Left forelimb (tissue), 1 donor: ENCODE measurements around the gene CCDC187.

ENCODE experiments used
- DNase-seq: peaks from one replicate; pipeline ENCODE4 v3.0.0-alpha.2; 2018; ENCODE audit warnings: low spot score

Gene CCDC187

GRCh38 chr9:136297016-136297691 lies 6.7 kb downstream of the CCDC187 start:
- no peak for DNase-seq

- DNase-seq: no peak
These were observed 7.4 kb downstream of the CCDC187 start for GRCh38 chr9:136296434-136297015.

- DNase-seq: no peak
These were observed 8.1 kb downstream of the CCDC187 start for GRCh38 chr9:136295542-136296433.

- DNase-seq: no peak
These were observed 8.8 kb downstream of the CCDC187 start for GRCh38 chr9:136295055-136295454.

DNA sequence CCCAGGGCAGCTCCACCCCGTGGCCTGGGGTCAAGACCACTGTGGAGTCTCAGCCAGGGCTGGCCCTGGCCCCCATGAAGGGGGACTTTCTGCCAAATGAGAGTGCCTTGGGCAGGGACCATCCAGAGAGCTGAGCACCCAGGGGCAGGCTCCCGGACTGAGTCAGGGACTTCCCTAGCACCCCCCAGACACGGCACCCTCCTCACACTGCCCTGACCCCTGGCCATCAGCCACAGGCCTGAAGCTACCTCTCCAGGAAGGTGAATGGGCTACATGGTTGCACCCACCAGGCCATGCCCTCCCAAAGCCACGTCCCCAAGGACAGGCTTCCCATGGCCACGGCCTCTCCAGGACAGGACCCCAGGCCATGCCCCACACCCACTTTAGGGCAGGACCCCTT lies 9.5 kb downstream of the CCDC187 start:
- no peak for DNase-seq

- no peak for DNase-seq
These were observed 10.3 kb downstream of the CCDC187 start for GRCh38 chr9:136293476-136294077.

- no peak for DNase-seq
These were observed 11.1 kb downstream of the CCDC187 start for GRCh38 chr9:136292591-136293448.

- no peak for DNase-seq
These were observed 11.8 kb downstream of the CCDC187 start for GRCh38 chr9:136292026-136292538.

DNA sequence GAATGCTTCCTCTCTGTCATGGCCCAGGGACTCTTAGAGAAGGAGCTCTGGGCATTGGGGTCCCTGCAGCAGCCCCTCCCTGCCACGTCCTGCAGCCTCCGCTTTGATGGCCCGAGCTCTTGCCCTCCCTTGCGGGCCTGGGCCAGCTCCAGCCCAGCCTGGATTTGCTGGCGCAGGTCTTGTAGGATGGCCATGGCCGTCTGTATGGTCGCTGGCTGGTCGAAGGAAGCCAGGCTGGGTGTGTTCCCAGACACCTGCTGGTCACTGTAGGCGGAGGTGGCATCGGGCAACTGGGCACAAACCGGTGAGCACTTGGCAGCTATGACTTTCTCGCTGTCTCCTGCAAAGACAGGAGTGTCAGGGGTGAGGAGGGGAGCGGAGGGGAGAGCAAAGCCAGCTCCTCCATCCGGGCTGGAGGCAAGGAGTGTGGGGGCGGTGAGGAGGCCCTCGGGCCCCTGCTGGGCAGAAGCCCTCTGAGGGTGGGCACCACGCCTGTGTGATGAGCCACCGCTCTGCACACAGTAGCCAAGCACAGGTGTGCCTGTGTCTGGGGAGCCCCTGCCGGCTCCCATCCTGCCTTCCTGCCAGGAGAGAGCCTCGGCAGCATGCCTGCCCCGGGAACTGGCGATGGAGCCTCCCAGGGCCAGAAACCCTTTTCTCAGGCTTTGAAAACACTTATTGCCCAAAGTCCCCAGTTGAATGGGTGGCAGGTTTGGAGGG lies 12.4 kb downstream of the CCDC187 start:
- DNase-seq: no peak

DNA sequence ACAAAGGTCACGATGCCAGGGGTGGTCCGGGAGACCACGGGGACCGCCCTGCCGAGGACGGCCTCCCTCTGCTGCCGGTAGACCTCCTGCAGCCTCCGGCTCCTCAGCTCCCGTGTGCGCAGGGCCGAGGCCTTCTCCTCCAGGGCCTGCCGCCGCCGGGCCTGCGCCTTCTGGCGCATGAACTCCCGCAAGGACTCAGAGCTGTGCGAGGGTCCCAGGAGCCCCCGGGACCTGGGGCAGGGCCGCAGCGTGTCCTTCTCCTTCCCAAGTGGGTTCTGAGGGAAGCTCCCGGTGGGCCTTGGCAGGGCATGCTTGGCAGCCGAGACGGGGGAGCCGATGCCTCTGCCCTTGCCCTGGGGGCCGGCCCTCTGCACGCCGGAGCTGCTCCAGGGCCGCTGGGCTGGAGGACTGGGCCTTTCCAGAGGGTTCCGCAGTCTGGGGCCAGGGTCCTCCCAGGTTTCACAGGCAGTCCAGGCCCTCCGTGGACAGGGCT lies 13.3 kb downstream of the CCDC187 start:
- DNase-seq: no peak

- no peak for DNase-seq
These were observed 14.0 kb downstream of the CCDC187 start for GRCh38 chr9:136289651-136290507.

DNA sequence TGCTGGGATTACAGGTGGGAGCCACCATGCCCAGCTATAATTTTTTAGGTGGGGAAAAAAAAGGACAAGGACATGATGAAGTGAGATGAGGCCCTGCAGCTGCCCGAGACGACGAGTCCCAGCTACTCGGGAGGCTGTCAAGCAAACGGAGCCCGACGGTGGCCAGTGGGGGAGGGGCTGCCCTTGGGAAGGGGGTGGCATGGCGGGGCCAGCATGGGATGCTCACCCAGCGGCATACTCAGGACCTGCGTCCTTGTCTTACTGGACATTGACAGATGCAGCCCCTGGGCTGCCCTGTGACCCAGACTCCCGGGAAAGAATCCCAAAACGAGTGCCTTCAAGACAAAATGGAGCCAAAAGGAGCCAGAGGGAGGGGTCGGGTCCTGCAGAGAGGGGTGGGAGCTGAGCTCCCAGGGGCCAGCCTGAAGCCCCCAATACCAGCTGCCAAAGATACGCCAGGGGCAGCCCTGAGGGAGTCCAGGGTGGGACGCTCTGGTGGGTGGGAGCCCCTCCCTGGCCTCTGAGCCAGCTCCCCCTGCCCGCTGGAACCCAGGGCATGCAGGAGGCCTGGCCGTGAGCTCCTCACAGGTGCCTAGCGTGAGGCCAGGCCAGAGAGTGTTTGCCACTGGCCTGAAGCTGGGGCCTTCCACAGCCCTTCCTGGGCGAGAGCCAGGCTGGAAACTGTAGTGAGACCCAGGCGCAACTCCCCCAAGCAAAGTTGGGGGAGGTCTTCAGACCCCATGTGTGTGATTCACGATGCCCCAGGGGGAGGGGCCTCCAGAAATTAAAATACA lies 15.7 kb downstream of the CCDC187 start:
- no peak for DNase-seq

DNA sequence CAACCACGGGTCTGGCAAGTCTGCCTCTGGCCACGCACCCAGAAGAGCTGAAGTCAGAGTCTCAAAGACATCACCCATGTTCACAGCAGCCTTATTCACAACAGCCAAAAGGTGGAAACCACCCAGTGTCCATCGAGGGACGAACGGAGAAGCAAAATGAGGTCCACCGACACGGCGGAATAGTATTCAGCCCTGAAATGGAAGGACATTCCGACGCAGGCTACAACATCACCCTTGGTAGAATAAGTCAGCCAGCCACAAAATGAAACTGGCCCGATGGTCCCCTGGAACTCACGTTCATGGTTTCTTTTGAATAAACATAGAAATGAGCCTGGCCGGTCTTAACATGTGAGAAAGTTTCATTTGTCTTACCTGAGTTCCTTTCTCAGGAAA lies 16.9 kb downstream of the CCDC187 start:
- DNase-seq: no peak

GRCh38 chr9:136286359-136286986 lies 17.4 kb downstream of the CCDC187 start:
- DNase-seq: no peak

DNA sequence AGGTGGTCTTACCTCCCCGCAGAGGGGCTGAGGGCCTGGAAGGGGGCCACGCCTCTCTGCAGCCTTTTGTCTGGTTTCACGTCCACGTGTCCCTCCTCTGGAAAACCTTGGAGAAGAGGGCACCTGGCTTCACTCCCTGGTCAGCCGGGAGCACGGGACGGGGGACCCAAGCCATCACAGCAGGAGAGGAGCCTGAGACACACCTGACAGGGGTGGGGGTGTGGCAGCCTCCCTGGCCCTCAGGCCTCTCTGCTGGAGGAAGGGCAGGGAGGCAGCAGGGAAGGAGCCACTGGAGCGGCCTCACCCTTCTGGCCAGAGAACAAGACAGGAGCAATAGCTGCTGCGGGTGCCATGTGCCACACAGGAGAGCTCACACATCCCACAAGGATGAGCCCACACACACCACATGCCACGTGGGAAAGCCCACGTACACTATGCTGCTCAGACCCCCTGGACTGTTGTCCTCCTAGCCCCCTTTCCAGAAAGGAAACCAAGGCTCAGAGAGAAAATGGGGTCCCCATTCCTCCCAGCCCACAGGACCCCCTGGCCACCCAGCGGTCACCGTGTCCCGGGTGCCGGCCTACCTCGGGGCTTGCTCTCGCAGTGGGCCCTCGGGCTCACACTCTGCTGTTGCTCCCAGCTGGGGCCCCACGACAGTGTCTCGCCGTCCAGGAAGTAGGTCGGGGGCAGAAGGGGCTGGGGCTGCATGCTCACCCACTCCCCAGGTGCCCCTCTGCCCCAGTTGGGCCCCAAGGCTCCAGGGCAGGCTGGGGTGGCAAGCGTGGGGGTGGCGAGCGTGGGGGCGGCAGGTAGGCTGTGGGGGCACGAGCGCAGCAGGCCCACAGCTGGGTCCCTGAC lies 18.2 kb downstream of the CCDC187 start:
- DNase-seq: no peak

- no peak for DNase-seq
These were observed 18.9 kb downstream of the CCDC187 start for GRCh38 chr9:136284951-136285350.

GRCh38 chr9:136284311-136284710 lies 19.6 kb downstream of the CCDC187 start:
- no peak for DNase-seq
